ENCODE measurements around the gene CD276. TPM values are rescaled to one million over a fixed set of nuclear protein-coding genes. Genes with fewer than 3 reads are reported as not detected.
"Not testable (repeated sequence)": the region's sequence is repeated elsewhere in the genome, so short reads cannot be mapped to it uniquely, and the experiment has no call there.

CD276 gene
- total RNA-seq, 3 donors from 2014 or later: 26.2 to 39.2 (median 29.9) TPM

DNA sequence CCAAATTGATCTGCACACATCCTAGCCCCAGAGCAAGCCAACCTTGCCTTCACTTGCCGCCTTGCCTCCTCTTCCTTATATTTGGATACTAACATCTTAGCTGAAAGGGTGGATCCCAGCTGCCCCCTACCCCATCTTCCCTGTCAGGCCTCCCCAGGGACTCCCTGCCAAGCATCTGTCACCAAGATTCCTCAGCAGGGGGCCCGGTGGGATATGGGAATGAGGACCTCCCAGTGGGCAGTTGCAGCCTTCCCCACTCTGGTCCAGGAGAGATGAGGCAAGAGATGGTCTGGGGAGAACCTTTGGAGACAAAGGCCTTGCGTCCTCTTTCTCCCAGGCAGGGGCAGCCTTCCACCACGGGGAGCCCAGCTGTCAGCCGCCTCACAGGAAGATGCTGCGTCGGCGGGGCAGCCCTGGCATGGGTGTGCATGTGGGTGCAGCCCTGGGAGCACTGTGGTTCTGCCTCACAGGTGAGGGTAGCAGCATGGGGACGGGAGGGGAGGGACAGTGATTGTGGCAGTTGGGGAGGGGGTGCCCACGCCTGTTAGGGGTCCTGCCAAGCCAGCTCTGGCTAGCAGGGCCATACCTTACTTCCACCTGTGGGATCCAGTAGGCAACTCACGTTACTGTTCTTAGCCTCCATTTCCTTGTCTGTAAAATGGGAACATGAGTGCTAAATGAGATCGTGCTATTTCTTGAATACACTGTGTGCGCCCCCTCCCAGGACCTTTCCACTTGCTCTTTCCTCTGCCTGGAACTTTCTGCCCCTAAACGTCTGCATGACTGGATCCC, 15.3 kb downstream of the CD276 start:
- Histone ChIP-seq H3K9me3 (no peaks in the 10 kb centered on the region), H3K4me1 (ENCODE audit: low read depth) (peaks cover 7% of the 10 kb centered on the region), H3K4me3 (no peak overlapping the region), H3K36me3 (ENCODE audit: low read depth) (no peaks in the 10 kb centered on the region)
- TF ChIP-seq, protein P1, sequence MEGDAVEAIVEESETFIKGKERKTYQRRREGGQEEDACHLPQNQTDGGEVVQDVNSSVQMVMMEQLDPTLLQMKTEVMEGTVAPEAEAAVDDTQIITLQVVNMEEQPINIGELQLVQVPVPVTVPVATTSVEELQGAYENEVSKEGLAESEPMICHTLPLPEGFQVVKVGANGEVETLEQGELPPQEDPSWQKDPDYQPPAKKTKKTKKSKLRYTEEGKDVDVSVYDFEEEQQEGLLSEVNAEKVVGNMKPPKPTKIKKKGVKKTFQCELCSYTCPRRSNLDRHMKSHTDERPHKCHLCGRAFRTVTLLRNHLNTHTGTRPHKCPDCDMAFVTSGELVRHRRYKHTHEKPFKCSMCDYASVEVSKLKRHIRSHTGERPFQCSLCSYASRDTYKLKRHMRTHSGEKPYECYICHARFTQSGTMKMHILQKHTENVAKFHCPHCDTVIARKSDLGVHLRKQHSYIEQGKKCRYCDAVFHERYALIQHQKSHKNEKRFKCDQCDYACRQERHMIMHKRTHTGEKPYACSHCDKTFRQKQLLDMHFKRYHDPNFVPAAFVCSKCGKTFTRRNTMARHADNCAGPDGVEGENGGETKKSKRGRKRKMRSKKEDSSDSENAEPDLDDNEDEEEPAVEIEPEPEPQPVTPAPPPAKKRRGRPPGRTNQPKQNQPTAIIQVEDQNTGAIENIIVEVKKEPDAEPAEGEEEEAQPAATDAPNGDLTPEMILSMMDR (IDR thresholded peaks at IDR 0.05): no peak
- ATAC-seq (no peak), DNase-seq (no peak)
- intact Hi-C loops (cut with DNase I, micrococcal nuclease): loop anchor here (2.0 to 10.0 kb wide), 2 partner anchors 23 to 135 kb away; no protein-coding TSS in a partner anchor

DNA sequence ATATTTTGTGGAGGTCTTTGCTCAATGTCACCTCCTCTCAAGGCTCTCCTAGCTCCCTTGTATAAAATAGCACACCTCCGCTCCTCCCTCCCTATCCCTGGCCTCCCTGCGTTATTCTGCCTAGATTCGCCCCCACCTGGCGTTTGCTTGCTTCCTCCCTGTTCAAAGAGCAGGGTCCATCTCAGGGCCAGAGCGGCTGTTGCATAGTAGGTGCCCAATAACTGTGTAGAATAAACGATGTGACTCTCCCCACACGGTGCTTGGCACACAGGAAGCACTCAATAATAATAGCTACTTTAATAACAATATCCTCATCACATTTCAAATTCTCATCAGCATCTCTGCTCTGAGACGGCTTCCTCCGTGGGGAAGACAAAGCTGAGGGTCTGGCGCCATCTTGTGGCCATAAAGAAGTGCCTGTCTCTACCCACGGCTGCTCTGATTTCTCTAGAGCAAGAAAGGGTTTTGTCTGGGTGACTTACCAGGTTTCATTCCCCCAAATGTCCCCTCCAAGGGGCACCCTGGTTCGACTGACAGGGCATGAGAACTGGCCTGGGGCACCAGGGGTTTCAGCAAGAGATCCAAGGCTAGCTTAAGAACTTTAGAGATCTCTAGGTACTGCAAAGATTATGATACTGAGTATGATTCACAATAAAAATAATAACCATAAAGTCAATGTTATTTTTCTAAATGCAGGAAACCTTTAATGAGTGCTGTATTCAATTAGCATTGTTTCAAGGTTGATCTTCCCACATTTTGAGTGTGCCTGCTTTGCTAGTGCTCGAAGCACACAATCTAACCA, 16.1 kb downstream of the CD276 start:
- Histone ChIP-seq H3K9me3 (no peaks in the 10 kb centered on the region), H3K4me1 (ENCODE audit: low read depth) (peaks cover 7% of the 10 kb centered on the region), H3K36me3 (ENCODE audit: low read depth) (no peaks in the 10 kb centered on the region), H3K4me3 (no peak overlapping the region)
- intact Hi-C loops (cut with DNase I, micrococcal nuclease): loop anchor here (2.0 to 10.0 kb wide), 2 partner anchors 23 to 135 kb away; no protein-coding TSS in a partner anchor
- DNase-seq (peak in 2 of 3 donors; percentile 75 to 91), ATAC-seq (peak; percentile 72)
- TF ChIP-seq, protein P1 (IDR thresholded peaks at IDR 0.05): peak; percentile 78

DNA sequence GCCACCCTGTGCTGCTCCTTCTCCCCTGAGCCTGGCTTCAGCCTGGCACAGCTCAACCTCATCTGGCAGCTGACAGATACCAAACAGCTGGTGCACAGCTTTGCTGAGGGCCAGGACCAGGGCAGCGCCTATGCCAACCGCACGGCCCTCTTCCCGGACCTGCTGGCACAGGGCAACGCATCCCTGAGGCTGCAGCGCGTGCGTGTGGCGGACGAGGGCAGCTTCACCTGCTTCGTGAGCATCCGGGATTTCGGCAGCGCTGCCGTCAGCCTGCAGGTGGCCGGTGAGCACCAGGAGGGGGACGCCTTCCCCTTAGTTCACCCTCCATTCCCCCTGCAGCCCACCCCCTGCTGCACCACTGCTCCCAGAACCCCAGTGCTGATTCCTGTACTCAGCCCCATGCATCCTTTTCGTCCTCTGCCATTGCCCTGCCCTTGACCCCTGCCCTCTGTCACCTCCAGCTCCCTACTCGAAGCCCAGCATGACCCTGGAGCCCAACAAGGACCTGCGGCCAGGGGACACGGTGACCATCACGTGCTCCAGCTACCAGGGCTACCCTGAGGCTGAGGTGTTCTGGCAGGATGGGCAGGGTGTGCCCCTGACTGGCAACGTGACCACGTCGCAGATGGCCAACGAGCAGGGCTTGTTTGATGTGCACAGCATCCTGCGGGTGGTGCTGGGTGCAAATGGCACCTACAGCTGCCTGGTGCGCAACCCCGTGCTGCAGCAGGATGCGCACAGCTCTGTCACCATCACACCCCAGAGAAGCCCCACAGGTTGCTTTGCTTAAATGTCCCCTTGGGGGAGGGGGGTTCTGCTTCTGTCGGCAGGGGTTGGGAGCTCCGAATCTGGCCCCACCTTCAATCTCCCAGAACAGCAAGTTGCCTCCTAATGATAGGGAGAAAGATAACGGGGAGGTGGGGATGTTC, 18.4 kb downstream of the CD276 start:
- DNase-seq; H3K4me3 ChIP-seq; ATAC-seq; H3K4me1 ChIP-seq (ENCODE audit: low read depth); H3K36me3 ChIP-seq (ENCODE audit: low read depth); H3K9me3 ChIP-seq: not testable (repeated sequence)
- intact Hi-C loops (cut with DNase I, micrococcal nuclease): loop anchor here in 1 of 2 donors (10.0 kb wide), 1 partner anchor 138 kb away; no protein-coding TSS in a partner anchor

DNA sequence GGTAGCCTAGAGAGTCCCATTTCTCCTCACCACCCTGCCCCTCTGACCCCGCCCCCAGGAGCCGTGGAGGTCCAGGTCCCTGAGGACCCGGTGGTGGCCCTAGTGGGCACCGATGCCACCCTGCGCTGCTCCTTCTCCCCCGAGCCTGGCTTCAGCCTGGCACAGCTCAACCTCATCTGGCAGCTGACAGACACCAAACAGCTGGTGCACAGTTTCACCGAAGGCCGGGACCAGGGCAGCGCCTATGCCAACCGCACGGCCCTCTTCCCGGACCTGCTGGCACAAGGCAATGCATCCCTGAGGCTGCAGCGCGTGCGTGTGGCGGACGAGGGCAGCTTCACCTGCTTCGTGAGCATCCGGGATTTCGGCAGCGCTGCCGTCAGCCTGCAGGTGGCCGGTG, 19.4 kb downstream of the CD276 start:
- H3K9me3 ChIP-seq; ATAC-seq; DNase-seq; H3K4me1 ChIP-seq (ENCODE audit: low read depth); H3K36me3 ChIP-seq (ENCODE audit: low read depth); H3K4me3 ChIP-seq: not testable (repeated sequence)
- intact Hi-C loops (cut with DNase I, micrococcal nuclease): loop anchor here in 1 of 2 donors (10.0 kb wide), 1 partner anchor 139 kb away; no protein-coding TSS in a partner anchor

DNA sequence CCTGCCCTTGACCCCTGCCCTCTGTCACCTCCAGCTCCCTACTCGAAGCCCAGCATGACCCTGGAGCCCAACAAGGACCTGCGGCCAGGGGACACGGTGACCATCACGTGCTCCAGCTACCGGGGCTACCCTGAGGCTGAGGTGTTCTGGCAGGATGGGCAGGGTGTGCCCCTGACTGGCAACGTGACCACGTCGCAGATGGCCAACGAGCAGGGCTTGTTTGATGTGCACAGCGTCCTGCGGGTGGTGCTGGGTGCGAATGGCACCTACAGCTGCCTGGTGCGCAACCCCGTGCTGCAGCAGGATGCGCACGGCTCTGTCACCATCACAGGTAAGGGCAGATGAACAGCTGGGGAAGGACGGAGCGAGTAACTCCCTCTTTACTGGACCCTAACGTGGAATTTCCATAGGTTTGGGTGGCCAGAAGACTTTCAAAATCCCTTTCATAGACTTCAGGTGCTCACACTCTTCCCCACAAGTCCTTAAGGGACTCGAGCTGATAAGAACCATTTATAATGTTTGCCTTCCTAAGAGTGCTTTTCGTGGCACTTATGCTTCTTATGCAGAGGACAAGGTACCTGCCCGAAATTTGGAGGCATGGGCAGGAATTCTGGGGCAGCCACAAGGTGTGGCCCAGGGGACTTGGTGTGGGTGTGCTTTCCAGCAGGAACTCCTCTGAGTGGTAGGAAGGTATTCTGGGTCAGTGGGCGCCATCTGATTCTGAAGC, 20.1 kb downstream of the CD276 start:
- not testable (repeated sequence) for H3K4me1 ChIP-seq (ENCODE audit: low read depth); DNase-seq; H3K9me3 ChIP-seq; ATAC-seq; H3K4me3 ChIP-seq; H3K36me3 ChIP-seq (ENCODE audit: low read depth)
- intact Hi-C loops (cut with DNase I, micrococcal nuclease): loop anchor here in 1 of 2 donors (10.0 kb wide), 1 partner anchor 140 kb away; no protein-coding TSS in a partner anchor

DNA sequence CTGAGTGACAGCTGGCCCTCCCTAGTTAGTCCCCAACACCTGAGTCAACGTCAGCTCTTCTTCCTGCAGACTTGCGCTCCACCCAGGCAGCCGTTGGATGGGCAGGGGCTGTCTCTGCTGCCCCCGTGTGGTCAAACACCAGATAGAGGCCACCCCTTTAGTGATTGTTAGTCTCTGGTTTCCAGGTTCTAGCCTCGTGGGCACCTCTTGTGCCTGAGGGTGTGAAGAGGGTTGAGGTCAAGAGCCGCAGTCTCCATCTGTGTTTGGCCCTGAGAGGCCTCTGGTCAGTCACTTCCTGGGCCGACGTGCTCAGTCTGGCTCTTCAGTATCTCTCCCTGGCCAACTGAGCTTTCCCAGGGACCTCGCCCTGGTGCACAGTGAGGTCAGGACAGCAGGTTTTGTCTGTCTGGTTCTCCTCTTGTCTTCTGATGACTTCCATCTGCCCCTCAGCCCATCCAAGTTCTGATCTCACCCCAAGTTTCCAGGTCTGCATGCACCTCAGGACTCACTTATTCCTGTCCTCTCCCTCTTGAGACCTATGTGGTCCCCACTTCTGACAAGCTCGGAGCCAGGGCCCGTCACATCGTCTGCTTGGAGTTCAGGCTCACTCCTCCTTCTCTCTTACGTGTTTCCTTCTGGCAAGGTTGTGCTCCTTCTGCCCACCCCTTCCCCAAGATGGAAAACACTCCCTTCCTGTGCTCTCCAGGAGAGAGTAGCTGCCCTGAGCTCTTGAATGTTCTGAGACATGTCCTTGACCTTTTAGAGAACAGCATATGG, 20.9 kb downstream of the CD276 start:
- H3K4me3 ChIP-seq: no peak overlapping the region
- DNase-seq (peak; percentile 65 to 79 (median 72)), ATAC-seq (peak; percentile 85)
- no peaks in the 10 kb centered on the region for H3K36me3 ChIP-seq (ENCODE audit: low read depth)
- TF ChIP-seq, protein P1 (IDR thresholded peaks at IDR 0.05): peak; percentile 75
- intact Hi-C loops (cut with DNase I, micrococcal nuclease): loop anchor here in 1 of 2 donors (10.0 kb wide), 1 partner anchor 140 kb away; no protein-coding TSS in a partner anchor
- H3K9me3 ChIP-seq: no peaks in the 10 kb centered on the region
- H3K4me1 ChIP-seq (ENCODE audit: low read depth): no peaks in the 10 kb centered on the region

Measured in mucosa of descending colon (tissue), 3 donors.